Fibroblast of skin of abdomen (primary cell): Measurements from ENCODE around the gene SLC1A2.
"Not testable (repeated sequence)": the region's sequence is repeated elsewhere in the genome, so short reads cannot be mapped to it uniquely, and the experiment has no call there.

Experiments
- DNase-seq: peaks from one replicate; pipeline ENCODE4 v3.0.0-alpha.2; 2013

Gene SLC1A2

GRCh38 chr11:35239471-35240075 is 179.8 kb downstream of the SLC1A2 start:
- DNase-seq: no peak

GRCh38 chr11:35238882-35239281 is 180.5 kb downstream of the SLC1A2 start:
- no peak for DNase-seq

GRCh38 chr11:35237860-35238715 is 181.3 kb downstream of the SLC1A2 start:
- peak; percentile 22 for DNase-seq

- DNase-seq: no peak
Observed at GRCh38 chr11:35237351-35237750, 182.0 kb downstream of the SLC1A2 start.

GRCh38 chr11:35236667-35237003 is 182.7 kb downstream of the SLC1A2 start:
- DNase-seq: peak; percentile 80

- peak; percentile 63 for DNase-seq
Observed at GRCh38 chr11:35235936-35236666, 183.3 kb downstream of the SLC1A2 start.

- DNase-seq: no peak
Observed at GRCh38 chr11:35235498-35235897, 183.9 kb downstream of the SLC1A2 start.

GRCh38 chr11:35235157-35235468 is 184.2 kb downstream of the SLC1A2 start:
- no peak for DNase-seq

GRCh38 chr11:35234460-35235156 is 184.8 kb downstream of the SLC1A2 start:
- no peak for DNase-seq

- no peak for DNase-seq
Observed at GRCh38 chr11:35233518-35233917, 185.8 kb downstream of the SLC1A2 start.

GRCh38 chr11:35232891-35233330 is 186.4 kb downstream of the SLC1A2 start:
- no peak for DNase-seq

- no peak for DNase-seq
Observed at GRCh38 chr11:35231076-35231860, 188.1 kb downstream of the SLC1A2 start.

- DNase-seq: no peak
Observed at GRCh38 chr11:35230388-35230787, 189.0 kb downstream of the SLC1A2 start.

GRCh38 chr11:35228328-35228725 is 191.0 kb downstream of the SLC1A2 start:
- no peak for DNase-seq

GRCh38 chr11:35227576-35228327 is 191.6 kb downstream of the SLC1A2 start:
- peak; percentile 34 for DNase-seq

GRCh38 chr11:35226756-35227155 is 192.6 kb downstream of the SLC1A2 start:
- not testable (repeated sequence) for DNase-seq

GRCh38 chr11:35225946-35226520 is 193.3 kb downstream of the SLC1A2 start:
- no peak for DNase-seq

GRCh38 chr11:35223991-35224390 is 195.4 kb downstream of the SLC1A2 start:
- peak; percentile 61 for DNase-seq

- DNase-seq: peak; percentile 96
Observed at GRCh38 chr11:35223371-35223796, 196.0 kb downstream of the SLC1A2 start.

- DNase-seq: peak; percentile 76
Observed at GRCh38 chr11:35218956-35219355, 200.4 kb downstream of the SLC1A2 start.
